Cardiac muscle cell (in vitro differentiated cells and primary cell): ENCODE measurements around the gene NKAPD1. TPM values are rescaled to one million over a fixed set of nuclear protein-coding genes. Genes with fewer than 3 reads are reported as not detected.
"Not testable (repeated sequence)": the region's sequence is repeated elsewhere in the genome, so short reads cannot be mapped to it uniquely, and the experiment has no call there.

Experiments
- DNase-seq, 2 donors: peaks; one replicate each; pipeline versions ENCODE4 v3.0.0 to v3.0.0-alpha.2; 2010 to 2017; ENCODE audit warnings: low read depth in 1 of 2, low spot score in 1 of 2
- H3K27ac ChIP-seq: fragments of 200-600 bp; sonication (generic); 2 replicates; pipeline ENCODE4 v1.5.1; 2016
- H3K27me3 ChIP-seq: fragments of 200-600 bp; sonication (generic); 2 replicates; pipeline ENCODE4 v1.6.0; 2016; ENCODE audit warnings: control low read depth
- H3K36me3 ChIP-seq: fragments of 200-600 bp; sonication (generic); 2 replicates; pipeline ENCODE4 v1.5.1; 2016; ENCODE audit warnings: control low read depth
- H3K4me1 ChIP-seq: fragments of 200-600 bp; sonication (generic); 2 replicates; pipeline ENCODE4 v1.8.1; 2017; ENCODE audit warnings: low read depth, mild to moderate bottlenecking, mixed run types
- H3K4me3 ChIP-seq: fragments of 200-600 bp; sonication (generic); 2 replicates; pipeline ENCODE4 v1.5.1; 2016; ENCODE audit warnings: mild to moderate bottlenecking
- H3K9me3 ChIP-seq: fragments of 200-600 bp; sonication (generic); 2 replicates; pipeline ENCODE4 v1.5.1; 2017; ENCODE audit warnings: low read depth, mild to moderate bottlenecking, control low read depth
- polyA plus RNA-seq: library from polyadenylated mRNA; unstranded; fragments of >200 nt; fragmentation: Nextera tagmentation; extraction: Ambion mirVana; gene quantifications from 2 replicates; pipeline ENCODE4 v1.2.1, GENCODE V29; 2016
- total RNA-seq: library from RNA; depleted of rRNA; stranded (reverse); fragments of >200 nt; gene quantifications from 2 replicates; pipeline ENCODE4 v1.2.3, GENCODE V29; 2016
- TF ChIP-seq, protein P1 (sequence below): IDR thresholded peaks from 2 replicates; pipeline ENCODE4 v1.5.1; 2012; ENCODE audit warnings: low read depth, mild to moderate bottlenecking, low read length

Gene NKAPD1
- total and polyA plus RNA-seq, 2 experiments from 2014 or later, result 12.8 to 19.6 TPM

DNA sequence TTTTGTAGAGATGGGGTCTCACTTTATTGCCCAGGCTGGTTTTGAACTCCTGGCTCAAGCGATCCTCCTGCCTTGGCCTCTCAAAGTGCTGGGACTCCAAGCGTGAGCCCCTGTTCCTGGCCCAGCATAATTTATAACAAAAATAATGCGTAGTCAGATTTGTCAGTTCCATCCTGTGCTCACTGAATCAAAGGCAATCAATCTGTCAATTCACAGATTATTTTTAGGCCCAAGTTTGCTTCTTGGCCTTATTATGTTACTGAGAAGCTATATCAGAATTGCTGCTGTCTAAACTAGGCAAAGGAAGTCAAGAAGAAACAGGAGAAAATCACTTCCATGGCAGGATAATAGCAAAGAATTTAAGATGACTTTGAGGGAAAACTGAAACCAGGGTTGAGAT, 40.2 kb upstream of the NKAPD1 start:
- Histone ChIP-seq H3K4me1 (no peaks in the 10 kb centered on the region), H3K9me3 (no peaks in the 10 kb centered on the region), H3K27ac (no peak overlapping the region), H3K36me3 (peaks cover 70% of the 10 kb centered on the region), H3K27me3 (no peaks in the 10 kb centered on the region), H3K4me3 (no peak overlapping the region)
- TF ChIP-seq, protein P1, sequence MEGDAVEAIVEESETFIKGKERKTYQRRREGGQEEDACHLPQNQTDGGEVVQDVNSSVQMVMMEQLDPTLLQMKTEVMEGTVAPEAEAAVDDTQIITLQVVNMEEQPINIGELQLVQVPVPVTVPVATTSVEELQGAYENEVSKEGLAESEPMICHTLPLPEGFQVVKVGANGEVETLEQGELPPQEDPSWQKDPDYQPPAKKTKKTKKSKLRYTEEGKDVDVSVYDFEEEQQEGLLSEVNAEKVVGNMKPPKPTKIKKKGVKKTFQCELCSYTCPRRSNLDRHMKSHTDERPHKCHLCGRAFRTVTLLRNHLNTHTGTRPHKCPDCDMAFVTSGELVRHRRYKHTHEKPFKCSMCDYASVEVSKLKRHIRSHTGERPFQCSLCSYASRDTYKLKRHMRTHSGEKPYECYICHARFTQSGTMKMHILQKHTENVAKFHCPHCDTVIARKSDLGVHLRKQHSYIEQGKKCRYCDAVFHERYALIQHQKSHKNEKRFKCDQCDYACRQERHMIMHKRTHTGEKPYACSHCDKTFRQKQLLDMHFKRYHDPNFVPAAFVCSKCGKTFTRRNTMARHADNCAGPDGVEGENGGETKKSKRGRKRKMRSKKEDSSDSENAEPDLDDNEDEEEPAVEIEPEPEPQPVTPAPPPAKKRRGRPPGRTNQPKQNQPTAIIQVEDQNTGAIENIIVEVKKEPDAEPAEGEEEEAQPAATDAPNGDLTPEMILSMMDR, result no peak
- DNase-seq, result no peak

DNA sequence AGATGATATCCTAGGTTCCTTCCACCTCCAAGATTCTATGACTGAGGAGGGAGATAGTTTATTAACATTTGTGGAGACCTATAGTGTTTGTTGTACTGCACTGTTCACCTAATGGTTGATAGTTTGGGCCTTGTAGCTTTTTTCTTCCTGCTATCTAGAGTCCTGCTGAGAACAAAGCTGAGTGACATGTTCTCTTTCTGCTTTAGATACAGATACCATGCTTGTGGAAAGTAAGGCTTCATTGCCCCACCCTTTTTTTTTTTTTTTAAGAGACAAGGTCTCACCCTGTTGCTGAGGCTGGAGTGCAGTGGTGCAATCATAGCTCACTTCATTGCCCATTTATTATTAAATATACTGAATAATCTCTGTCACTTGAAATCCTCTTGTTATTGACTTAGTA, 36.6 kb upstream of the NKAPD1 start:
- H3K4me1 ChIP-seq, result no peaks in the 10 kb centered on the region
- DNase-seq, result no peak
- TF ChIP-seq, protein P1, result no peak
- peaks cover 66% of the 10 kb centered on the region for H3K36me3 ChIP-seq
- no peak overlapping the region for H3K4me3 ChIP-seq
- no peaks in the 10 kb centered on the region for H3K9me3 ChIP-seq
- peak overlapping the region; percentile 73 for H3K27ac ChIP-seq
- no peaks in the 10 kb centered on the region for H3K27me3 ChIP-seq

DNA sequence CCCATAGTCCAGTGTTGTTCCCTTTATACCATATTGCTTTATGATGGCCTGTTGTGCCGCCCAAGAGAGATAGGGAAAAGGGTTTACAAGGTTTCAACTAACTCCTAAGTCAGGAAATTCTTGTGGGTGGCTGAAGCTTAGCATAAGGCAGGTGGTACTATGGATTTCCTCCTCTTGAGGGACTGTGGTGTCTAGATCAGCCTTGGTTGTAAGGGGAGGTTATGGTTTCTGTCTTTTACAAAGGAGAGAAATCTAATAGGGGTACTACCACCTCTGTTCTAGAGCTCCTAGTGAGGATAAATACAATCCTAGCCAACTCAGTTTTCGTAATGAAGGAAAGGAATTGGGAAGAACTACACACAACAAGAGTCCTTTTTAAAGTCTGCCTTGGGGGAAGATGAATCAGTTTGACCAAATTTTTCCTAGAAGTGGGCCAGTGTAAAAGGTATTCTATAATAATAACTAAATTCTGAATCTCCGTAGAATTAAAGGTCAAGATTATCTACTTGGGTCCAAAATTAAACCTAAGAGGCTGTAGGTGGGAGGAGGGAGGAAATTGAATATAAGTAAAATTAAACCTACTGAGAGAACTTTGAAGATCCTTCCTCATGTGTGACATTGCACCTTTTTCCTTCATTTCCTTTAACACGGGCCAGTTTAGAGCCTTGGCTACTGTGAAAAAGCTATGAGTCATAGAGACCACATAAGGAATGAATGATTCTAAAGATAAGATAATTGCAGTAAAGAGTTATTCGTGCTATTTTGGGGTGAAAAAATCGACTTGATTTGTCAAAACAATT, 31.7 kb upstream of the NKAPD1 start:
- H3K27me3 ChIP-seq, result no peaks in the 10 kb centered on the region
- peak overlapping the region; percentile 58 for H3K27ac ChIP-seq
- DNase-seq, result peak in 1 of 2 donors; percentile 50
- H3K4me1 ChIP-seq, result no peaks in the 10 kb centered on the region
- H3K4me3 ChIP-seq, result no peak overlapping the region
- no peaks in the 10 kb centered on the region for H3K9me3 ChIP-seq
- peaks cover 81% of the 10 kb centered on the region for H3K36me3 ChIP-seq
- TF ChIP-seq, protein P1, result no peak

DNA sequence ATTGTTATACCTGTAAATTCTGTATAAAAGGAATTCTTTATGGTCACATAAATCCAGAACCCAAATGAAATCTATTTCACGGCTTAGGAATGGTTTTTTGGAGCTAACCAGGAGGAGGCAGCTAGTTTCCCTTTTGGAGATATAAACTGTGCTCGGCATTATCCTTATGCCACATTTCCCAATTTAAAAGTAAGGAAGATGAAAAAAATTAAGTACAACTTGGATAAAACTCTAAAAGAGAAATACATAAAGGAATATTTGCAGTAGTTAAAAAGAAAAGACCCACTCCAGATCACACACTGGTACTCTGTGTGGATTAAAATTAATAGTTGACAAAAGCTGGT, 31.2 kb upstream of the NKAPD1 start:
- Histone ChIP-seq H3K27ac (peak overlapping the region; percentile 58), H3K9me3 (no peaks in the 10 kb centered on the region), H3K36me3 (peaks cover 80% of the 10 kb centered on the region), H3K27me3 (no peaks in the 10 kb centered on the region), H3K4me3 (no peak overlapping the region), H3K4me1 (no peaks in the 10 kb centered on the region)
- DNase-seq, result no peak
- TF ChIP-seq, protein P1, result no peak

DNA sequence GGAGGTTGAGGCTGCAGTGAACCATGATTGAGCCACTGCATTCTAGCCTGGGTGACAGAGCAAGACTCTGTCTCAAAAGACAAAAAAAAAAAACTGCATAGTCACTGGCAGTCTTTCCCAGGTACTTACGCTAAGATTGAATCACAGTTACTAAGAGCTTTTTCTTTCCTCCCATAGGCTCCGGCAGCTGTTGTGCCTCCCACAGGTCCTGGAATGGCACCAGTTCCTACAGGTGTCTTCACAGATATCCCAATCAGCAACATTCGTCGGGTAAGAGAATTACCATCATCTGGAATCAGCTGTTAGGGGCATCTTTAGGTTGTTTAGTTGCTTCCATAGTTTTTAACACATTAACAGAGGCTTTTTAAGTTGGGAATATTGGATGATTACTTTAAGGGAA, 29.1 kb upstream of the NKAPD1 start:
- no peaks in the 10 kb centered on the region for H3K9me3 ChIP-seq
- TF ChIP-seq, protein P1, result no peak
- DNase-seq, result no peak
- no peaks in the 10 kb centered on the region for H3K27me3 ChIP-seq
- H3K36me3 ChIP-seq, result peaks cover 80% of the 10 kb centered on the region
- no peak overlapping the region for H3K4me3 ChIP-seq
- no peak overlapping the region for H3K27ac ChIP-seq
- no peaks in the 10 kb centered on the region for H3K4me1 ChIP-seq

DNA sequence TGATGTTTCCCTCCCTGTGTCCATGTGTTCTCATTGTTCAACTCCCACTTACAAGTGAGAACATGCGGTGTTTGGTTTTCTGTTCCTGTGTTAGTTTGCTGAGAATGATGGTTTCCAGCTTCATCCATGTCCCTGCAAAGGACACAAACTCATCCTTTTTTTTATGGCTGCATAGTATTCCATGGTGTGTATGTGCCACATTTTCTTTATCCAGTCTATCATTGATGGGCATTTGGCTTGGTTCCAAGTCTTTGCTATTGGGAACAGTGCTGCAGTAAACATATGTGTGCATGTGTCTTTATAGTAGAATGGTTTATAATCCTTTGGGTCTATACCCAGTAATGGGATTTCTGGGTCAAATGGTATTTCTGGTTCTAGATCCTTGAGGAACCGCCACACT, 27.5 kb upstream of the NKAPD1 start:
- DNase-seq, H3K4me1 ChIP-seq, H3K27me3 ChIP-seq, H3K4me3 ChIP-seq, H3K9me3 ChIP-seq, H3K27ac ChIP-seq: not testable (repeated sequence)
- H3K36me3 ChIP-seq, result peaks cover 77% of the 10 kb centered on the region

DNA sequence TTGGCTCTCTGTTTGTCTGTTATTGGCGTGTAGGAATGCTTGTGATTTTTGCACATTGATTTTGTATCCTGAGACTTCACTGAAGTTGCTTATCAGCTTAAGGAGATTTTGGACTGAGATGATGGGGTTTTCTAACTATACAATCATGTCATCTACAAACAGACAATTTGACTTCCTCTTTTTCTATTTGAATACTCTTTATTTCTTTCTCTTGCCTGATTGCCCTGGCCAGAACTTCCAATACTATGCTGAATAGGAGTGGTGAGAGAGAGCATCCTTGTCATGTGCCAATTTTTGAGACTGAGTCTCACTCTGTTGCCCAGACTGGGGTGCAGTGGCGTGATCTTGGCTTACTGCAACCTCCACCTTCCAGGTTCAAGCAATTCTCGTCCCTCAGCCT, 25.8 kb upstream of the NKAPD1 start:
- H3K4me3 ChIP-seq, H3K27me3 ChIP-seq, H3K4me1 ChIP-seq, DNase-seq, H3K27ac ChIP-seq, H3K9me3 ChIP-seq: not testable (repeated sequence)
- H3K36me3 ChIP-seq, result peaks cover 80% of the 10 kb centered on the region
